GM19372 (cell line): ENCODE data around the gene STRADA.

Source experiments
- ATAC-seq: cut with Tn5 transposase; IDR thresholded peaks from one replicate; pipeline ENCODE4 v1.9.1; 2021; ENCODE audit warnings: mild to moderate bottlenecking, low read depth, moderate library complexity; ENCODE audit not compliant: unreplicated experiment

Gene STRADA, protein sequence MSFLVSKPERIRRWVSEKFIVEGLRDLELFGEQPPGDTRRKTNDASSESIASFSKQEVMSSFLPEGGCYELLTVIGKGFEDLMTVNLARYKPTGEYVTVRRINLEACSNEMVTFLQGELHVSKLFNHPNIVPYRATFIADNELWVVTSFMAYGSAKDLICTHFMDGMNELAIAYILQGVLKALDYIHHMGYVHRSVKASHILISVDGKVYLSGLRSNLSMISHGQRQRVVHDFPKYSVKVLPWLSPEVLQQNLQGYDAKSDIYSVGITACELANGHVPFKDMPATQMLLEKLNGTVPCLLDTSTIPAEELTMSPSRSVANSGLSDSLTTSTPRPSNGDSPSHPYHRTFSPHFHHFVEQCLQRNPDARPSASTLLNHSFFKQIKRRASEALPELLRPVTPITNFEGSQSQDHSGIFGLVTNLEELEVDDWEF

DNA sequence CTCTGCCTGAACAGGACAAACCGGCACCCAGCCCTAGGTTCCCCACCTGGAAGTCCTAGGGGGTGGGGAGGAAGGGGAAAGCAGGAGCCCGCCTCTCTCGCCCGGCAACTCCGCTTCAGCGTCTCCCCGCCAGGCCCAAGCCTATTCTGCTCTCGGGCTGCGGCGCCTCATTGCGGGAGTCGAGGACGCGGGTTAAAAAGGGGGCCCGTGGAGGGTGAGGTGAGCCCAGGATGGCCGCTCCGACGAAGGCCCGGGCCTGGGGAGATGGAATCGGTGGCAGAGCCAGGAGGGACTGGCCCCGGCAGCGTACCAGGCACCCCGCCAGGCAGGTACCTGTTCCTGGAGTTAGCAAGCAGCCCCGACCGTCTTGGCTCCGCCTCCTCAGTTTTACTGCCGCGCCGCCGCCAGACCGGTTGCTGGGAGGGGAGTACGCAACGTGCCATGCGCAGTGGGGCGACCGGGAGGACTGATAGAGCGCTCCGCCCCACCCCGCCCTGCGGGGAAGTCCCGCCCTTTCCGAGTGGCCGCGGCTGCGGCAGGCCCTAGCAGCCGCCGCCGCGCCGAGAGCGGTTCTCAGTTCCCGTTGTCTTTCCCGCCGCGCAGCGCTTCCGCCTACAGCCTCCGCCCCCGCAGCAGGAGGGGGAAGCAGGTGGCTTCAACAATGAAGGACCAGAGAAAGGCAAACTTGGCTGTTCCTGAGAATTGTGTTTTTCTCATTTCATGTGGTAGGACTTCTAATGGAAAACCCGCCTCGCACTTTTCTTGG is at the start of gene STRADA:
TSS of gene STRADA (minus strand) at position 392 of the 766 bp plus-strand sequence. CDS start 13,430 bp downstream, outside the sequence.
- ATAC-seq, result peak; percentile 89

DNA sequence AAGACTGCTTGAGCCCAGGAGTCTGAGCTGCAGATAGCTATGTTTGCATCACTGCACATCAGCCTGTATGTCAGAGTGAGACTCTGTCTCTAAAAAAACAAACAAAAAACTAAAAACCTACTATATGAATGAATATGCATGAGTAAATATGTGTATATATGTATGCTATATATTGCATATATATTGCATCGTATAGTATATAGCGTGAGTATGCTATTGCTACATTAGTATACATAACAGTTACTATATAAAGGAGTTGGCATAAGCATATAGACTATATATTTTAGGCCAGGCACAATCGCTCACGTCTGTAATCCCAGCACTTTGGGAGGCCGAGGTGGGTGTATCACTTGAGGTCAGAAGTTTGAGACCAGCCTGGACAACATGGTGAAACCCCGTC is 48.5 kb upstream of the STRADA start:
- ATAC-seq, result no peak

DNA sequence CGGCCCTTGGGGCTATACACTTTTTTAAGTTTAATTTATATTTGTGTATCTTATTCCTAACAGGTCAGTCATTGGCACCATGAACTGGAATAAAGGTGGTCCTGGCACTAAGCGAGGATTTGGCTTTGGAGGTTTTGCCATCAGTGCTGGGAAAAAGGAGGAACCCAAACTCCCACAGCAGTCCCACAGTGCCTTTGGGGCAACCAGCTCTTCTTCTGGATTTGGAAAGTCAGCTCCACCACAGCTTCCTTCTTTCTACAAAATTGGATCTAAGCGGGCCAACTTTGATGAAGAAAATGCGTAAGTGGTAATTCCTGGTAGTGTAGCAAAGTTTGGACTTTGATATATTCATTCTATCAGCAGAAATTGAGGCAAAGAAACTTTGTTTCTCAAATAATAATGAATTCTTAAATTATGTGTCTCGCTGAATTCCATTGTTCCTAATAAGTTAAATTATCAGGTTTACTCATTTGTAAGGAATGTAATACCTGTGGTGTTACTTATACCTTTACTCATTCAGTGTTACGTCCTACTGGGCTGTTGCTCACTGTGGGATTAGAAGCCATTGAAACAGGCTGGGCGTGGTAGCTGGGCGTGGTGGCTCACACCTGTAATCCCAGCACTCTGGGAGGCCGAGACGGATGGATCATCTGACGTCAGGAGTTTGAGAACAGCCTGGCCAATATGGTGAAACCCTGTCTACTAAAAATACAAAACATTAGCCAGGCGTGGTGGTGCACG is 45.5 kb upstream of the STRADA start:
- no peak for ATAC-seq

DNA sequence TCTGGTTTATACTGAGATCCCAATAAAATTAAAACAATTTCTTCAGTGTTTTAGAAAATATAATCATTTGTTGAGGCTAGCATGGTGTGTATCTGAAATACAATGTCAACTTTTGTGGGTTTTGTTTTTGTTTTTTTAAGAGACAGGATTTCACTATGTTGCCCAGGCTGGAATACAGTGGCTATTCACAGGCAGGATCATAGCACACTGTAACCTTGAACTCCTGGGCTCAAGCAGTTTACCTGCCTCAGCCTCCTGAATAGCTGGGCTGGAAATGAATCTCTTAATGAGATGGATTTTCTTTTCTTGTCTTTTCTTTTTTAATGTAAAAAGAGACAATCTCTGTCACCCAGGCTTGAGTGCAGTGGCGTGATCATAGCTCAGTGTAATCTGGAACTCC is 44.5 kb upstream of the STRADA start:
- ATAC-seq, result no peak

DNA sequence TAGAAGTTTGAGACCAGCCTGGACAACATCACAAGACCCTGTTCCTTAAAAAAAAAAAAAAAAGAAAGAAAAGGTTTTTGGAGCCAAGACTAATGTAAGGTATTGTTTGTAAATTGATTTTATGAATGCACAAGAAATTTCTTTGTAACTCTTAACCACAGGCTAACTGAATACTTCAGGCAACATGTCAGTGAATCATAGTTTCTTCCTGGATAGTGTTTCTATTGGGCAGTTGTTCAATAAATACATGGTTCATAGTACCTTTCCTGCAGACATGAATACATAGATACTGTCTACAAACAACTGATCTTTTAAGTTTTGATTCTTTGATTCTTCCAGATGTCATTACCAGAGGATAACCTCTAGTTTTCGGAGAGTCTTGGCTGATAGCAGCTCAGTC is 44.0 kb upstream of the STRADA start:
- no peak for ATAC-seq

DNA sequence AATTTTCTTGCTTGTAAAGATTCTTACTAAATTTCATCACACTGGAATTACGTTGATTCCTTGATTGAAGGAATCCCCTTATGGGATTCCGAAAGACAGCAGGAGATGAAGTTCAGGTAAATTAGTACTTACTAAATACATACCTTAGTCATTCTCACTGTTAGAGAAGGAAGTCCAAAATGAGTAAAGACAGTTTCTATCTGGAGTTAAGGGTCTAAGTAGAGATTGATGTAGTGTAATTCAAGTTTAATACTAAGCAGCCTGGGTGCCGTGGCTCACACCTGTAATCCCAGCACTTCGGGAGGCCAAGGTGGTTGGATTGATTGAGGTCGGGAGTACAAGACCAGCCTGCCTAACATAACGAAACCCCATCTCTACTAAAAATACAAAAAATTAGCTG is 41.9 kb upstream of the STRADA start:
- ATAC-seq, result no peak

DNA sequence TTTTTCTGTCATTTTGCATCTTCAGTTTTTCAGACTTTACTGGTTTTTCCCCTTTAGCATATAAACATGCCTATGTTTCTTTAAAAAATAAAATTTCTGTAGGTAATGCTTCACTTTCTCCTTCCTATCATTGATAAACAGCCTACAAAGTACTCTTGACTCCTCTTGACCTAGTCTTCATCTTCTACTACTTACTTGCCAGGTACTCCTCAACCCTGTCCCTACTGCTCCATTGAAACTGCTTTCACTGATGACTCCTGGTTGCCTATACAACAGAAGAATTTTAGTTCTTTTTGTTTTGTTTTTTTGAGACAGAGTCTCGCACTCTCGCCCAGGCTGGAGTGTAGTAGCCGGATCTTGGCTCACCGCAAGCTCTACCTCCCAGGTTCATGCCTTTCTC is 39.3 kb upstream of the STRADA start:
- ATAC-seq, result no peak

DNA sequence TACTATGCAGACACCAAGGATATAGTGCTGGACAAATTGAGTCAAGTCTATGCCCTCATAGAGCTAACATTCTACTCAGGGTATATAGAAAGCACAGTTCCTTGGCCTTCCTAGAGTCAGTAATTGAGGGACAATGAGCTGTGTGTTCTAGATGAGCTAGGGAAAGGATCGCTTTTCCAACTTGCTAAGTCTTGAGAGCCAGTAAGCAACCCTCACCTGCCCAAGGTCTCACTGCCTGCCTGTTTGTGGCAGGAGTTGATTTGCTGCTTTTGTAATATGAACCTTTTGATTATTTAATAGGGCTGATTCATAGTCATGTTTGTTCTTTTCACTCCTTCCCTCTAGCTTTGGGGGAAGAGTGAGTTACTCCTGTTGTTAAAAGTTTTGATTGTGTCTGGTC is 38.9 kb upstream of the STRADA start:
- no peak for ATAC-seq

DNA sequence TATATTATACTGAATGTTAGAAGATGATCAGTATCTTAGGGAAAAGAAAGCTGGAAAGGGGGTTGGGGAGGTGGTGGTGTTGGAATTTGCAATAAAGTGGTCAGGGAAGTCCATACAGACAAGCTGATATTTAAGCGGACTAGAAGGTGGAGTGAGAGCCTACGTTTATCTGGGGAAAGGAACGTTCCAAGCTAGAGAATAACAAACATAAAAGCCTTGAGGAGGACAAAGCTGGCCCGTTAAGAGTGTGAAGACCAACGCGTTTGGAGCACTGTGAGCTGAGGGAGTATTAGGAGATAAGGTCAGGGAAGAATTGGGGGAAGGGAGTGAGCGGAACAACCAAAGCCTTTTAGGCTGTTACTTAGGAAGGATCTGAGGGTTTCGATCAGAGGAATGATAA is 33.8 kb upstream of the STRADA start:
- no peak for ATAC-seq

DNA sequence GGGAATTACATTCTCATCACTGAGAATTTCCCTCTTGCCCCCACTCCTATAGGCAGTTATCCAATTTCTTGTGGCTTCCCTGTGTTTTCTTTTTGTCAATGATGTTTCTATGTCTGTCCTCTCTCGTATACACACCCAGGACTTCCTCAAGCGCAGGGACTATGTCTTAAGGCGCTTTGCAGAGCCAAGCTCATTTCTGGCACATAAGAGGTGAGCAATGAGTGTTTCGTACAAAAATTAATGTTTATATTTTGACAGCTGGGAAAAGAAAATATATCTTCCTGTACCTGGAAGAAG is 33.3 kb upstream of the STRADA start:
- no peak for ATAC-seq

DNA sequence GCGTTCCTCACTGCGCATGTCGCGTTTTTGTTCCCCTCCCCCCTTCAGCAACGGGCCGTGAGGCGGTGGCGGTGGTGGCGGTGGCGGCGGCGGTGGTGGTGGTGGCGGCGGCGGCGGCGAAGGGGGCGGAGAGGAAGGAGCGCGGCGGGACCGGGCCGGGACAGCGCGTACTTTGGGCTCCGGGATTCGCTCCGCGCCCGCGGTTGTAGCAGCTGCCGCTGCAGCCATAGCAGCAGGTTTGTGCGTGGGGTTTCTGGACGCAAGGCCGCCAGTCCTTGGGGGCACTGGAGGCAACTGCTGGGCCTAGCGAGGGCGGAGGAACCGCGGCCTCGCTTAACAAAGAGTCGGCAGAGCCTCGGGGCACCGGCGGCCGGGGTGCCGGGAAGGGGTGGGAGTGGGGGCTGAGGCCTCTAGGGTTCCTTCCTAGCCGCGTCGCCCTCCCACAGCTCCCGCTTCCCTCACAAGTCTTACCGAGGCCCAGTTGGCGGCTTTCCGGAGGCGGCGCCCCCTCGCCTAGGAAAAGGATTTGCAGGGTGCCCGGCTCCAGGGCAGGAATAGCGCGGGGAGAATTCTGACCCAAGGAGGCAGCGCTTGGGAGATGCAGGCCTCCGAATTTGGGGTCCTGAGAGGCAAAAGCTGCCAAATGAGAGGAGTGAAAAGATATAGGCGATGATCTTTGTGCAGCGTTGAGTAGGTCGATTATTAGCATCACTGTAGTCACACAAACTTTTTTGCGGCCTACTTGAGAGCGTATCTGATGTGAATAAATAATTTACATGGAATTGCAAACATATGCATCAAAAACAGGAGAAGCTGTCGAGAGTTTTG is 32.8 kb upstream of the STRADA start, which contains the start of gene DDX42:
TSS of gene DDX42 (plus strand) at position 30 of the 828 bp plus-strand sequence. CDS start 12,880 bp downstream, outside the sequence.
- ATAC-seq, result no peak

DNA sequence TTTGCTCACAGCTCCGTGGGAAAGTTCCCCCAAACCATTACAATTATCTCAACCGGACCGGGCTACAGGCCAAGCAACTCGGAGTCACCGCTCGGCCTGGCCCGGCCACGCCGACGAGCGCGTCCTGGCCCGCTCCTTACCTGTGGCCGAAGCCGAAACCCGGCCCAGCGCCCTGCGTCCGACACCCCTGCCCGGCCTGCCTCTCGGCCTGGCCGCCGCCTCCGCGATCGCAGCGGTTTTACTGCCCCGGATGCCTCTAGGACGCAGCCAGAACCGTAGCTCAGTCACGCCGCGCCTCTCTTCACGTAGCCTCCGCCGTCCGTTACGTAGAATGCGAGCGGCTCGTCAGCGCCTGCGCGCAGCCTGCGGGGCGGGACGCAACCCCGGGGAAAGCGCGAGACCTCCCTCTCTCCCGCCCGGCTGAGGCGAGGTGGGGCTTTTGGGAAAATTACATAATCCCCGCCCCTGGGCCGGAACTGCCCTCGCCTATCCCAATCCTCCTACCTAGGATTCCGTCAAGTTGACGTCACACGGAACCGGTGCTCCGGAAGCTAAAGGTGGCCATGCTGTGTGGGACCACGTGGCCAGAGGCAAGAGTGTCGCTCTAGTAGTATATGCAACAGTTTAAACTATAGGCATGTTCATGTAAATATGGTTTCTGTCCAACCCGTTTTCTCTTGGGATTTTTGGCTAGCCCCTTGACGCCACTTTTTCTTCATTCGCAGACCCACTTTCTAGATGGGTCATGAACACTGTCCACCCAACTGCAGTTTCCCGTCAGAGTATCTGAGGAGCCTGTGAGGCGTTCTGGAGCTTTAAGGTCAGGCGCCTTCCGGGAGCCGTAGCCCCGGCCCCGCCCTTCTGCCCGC is 31.9 kb upstream of the STRADA start, which contains the start of gene CCDC47:
TSS of gene CCDC47 (minus strand) at position 326 of the 869 bp plus-strand sequence. CDS start 7,422 bp downstream, outside the sequence.
- peak; percentile 75 for ATAC-seq

DNA sequence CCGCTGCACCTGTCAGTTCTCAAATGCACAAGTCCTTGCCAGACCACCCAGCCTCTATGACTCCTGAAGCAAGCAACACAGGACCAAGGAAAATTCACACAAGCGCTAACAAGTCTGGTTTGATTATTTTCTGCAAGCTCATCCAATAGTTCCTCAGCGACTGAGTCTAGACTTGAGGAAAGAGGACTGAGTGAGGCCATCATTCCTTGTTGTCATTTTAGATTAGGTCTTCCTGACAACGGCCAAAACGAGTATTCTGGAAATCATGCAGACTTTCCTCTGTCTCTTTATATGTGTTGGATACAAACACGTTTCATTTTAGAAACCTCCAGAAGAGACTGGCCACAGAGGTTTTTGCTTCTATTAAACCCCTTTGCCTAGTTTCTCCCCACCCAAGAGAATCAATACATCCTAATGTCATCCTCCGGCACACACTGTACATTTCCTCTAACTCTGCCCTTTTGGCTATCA is 31.2 kb upstream of the STRADA start:
- no peak for ATAC-seq

DNA sequence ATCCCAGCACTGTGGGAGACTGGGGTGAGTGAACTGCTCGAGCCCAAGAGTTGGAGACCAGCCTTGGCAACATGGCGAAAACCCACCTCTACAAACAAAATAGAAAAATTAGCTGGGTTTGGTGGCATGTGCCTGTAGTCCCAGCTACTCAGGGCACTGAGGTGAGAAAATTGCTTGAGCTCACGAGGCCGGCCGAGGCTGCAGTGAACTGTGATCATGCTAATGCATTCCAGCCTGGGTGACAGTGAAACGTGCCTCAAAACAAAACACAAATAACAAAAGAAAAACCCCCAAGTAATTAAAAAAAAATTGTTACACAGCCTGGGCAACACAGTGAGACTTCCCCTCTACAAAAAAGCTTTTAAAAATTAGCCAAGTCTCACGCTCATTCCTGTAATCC is 26.8 kb upstream of the STRADA start:
- no peak for ATAC-seq

DNA sequence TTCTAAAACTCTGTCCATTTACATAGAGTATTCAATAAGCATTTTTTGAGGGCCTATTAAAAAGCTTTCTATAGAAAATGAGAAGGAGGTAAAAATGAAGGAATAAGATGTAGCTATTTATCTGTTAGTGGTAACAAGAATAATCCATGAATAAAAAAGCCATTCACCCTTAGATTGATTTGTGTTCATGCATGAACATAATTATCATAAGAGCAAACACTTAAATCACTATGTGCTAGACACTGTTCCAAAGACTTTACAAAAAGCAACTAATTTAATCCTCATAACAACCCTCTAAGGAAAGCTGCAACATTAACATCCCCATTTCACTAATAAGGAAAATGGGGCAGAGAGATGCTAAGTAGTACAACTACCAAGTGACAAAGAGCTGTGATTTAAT is 25.2 kb upstream of the STRADA start:
- ATAC-seq, result no peak

DNA sequence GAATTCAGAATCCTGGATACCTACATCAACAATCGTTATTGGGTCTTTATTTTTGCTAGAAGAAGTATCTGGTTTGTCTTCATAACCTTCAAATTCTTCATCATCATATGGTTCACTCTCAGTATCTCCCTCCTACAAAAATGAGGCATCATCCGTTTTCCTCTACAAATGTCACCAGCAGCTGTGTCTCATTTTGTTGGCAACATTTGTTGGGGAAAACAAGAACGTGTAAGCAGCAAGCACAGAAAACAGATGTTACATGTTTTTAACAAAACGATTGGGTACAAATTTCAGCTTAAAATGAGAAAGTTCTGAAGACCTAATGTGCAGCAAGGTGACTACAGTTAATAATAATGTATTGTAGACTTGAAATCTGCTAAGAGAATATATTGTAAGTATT is 23.1 kb upstream of the STRADA start:
- ATAC-seq, result no peak

DNA sequence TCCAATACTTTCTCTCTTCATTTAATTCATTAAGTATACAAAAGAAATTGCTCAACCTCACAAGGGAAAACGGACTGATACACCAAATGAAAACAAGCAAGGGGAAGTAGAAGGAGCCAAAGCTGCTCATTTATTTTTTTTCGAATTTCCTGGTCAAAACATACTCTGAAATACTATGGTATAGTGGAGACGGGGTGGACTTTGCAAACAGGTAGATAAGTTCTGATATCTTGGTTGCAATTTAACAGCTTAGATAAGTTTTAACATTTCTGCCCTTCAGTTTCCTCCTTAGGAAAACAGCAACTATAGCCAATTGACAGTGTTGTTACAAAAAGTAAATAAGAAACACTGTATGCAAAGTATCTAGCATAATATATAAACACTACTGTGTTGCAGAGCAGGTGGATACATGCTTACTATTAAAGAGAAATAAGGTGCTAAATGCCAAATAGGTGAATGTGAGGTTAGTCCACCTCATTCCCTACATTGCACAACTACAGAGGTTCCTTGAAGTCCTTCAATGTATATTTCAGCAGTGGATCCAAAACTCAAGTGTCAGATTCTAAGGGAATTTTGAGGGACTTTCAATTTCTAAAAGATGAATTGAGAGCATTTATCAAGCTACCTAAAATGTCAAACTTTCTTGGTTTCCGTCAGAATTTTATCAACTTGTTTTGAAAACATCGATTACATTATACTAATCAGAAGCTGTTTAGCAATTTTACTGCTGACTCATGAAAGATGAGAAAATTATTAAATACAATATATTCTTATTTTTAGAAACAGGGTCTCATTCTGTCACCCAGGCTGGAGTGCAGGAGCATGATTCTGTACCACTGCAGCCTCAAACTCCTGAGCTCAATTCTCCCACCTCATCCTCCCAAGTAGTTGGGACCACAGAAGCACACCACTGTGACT is 20.8 kb upstream of the STRADA start:
- no peak for ATAC-seq
